ENCODE measurements around the gene CCDC74B. TPM values are rescaled to one million over a fixed set of nuclear protein-coding genes. Genes with fewer than 3 reads are reported as not detected.
"Not testable (repeated sequence)": the region's sequence is repeated elsewhere in the genome, so short reads cannot be mapped to it uniquely, and the experiment has no call there.

CCDC74B gene
- total and polyA plus RNA-seq, 4 experiments from 2014 or later = 0.12 to 0.30 TPM; not detected in 2

- H3K36me3 Mint-ChIP-seq = peaks cover 15 to 29% of the 10 kb centered on the region in 2 donors
- H3K36me3 ChIP-seq (ENCODE audit: insufficient read depth, low read length); DNase-seq; POLR2A ChIA-PET (ENCODE audit: partially characterized antibody); H3K4me3 ChIP-seq (ENCODE audit: low read length in 2 of 2); H3K4me3 Mint-ChIP-seq; H3K9me3 ChIP-seq (ENCODE audit: control insufficient read depth in 1 of 2, low read length in 2 of 2); H3K4me1 Mint-ChIP-seq; H3K9me3 Mint-ChIP-seq; H3K27ac ChIP-seq (ENCODE audit: low read depth, low read length); intact Hi-C loops (cut with micrococcal nuclease); H3K4me1 ChIP-seq (ENCODE audit: insufficient read depth, low read length); H3K27me3 Mint-ChIP-seq; H3K27ac Mint-ChIP-seq; H3K27me3 ChIP-seq (ENCODE audit: insufficient read depth, low read length): not testable (repeated sequence)
- CTCF ChIA-PET (ENCODE audit: partially characterized antibody) = interaction anchor here (1.0 kb wide), 1 partner anchor 179 kb away, joined by 3 read pairs; no protein-coding TSS in a partner anchor
Observed at GRCh38 chr2:130153721-130154422, 9.0 kb upstream of the CCDC74B start.

GRCh38 chr2:130152816-130153595 lies 8.1 kb upstream of the CCDC74B start:
- H3K27ac Mint-ChIP-seq = no peak overlapping the region
- POLR2A ChIA-PET (ENCODE audit: partially characterized antibody) = no interaction called here
- no peak overlapping the region for H3K27ac ChIP-seq (ENCODE audit: low read depth, low read length)

GRCh38 chr2:130152136-130152815 lies 7.4 kb upstream of the CCDC74B start:
- H3K27me3 ChIP-seq (ENCODE audit: insufficient read depth, low read length); H3K4me1 ChIP-seq (ENCODE audit: insufficient read depth, low read length); H3K4me3 ChIP-seq (ENCODE audit: low read length in 2 of 2); H3K27ac ChIP-seq (ENCODE audit: low read depth, low read length); H3K4me3 Mint-ChIP-seq; H3K9me3 Mint-ChIP-seq; H3K36me3 ChIP-seq (ENCODE audit: insufficient read depth, low read length); DNase-seq; intact Hi-C loops (cut with micrococcal nuclease); H3K27ac Mint-ChIP-seq; H3K9me3 ChIP-seq (ENCODE audit: control insufficient read depth in 1 of 2, low read length in 2 of 2); H3K4me1 Mint-ChIP-seq; POLR2A ChIA-PET (ENCODE audit: partially characterized antibody); H3K27me3 Mint-ChIP-seq: not testable (repeated sequence)
- H3K36me3 Mint-ChIP-seq = peaks cover 8 to 19% of the 10 kb centered on the region in 2 donors
- CTCF ChIA-PET (ENCODE audit: partially characterized antibody) = interaction anchor here (1.0 kb wide), 1 partner anchor 180 kb away, joined by 3 read pairs; no protein-coding TSS in a partner anchor

More at GRCh38 chr2:130152816-130153595, 8.1 kb upstream of the CCDC74B start:
- no peak overlapping the region for H3K4me3 Mint-ChIP-seq
- Histone ChIP-seq H3K4me1 (ENCODE audit: insufficient read depth, low read length) (no peaks in the 10 kb centered on the region), H3K36me3 (ENCODE audit: insufficient read depth, low read length) (no peaks in the 10 kb centered on the region), H3K4me3 (ENCODE audit: low read length in 2 of 2) (no peak overlapping the region), H3K9me3 (ENCODE audit: control insufficient read depth in 1 of 2, low read length in 2 of 2) (no peaks in the 10 kb centered on the region), H3K27me3 (ENCODE audit: insufficient read depth, low read length) (no peaks in the 10 kb centered on the region)
- intact Hi-C loops (cut with micrococcal nuclease) = no loop called here
- peaks cover 0 to under 1% (median 0%) of the 10 kb centered on the region in 4 donors for H3K4me1 Mint-ChIP-seq
- CTCF ChIA-PET (ENCODE audit: partially characterized antibody) = interaction anchor here (1.0 kb wide), 1 partner anchor 179 kb away, joined by 3 read pairs; no protein-coding TSS in a partner anchor
- DNase-seq = no peak
- H3K27me3 Mint-ChIP-seq = no peaks in the 10 kb centered on the region
- peaks cover 9 to 23% of the 10 kb centered on the region in 2 donors for H3K36me3 Mint-ChIP-seq
- no peaks in the 10 kb centered on the region for H3K9me3 Mint-ChIP-seq

GRCh38 chr2:130151145-130151512 lies 6.2 kb upstream of the CCDC74B start:
- H3K27me3 ChIP-seq (ENCODE audit: insufficient read depth, low read length); H3K9me3 ChIP-seq (ENCODE audit: control insufficient read depth in 1 of 2, low read length in 2 of 2); DNase-seq; H3K9me3 Mint-ChIP-seq; H3K4me3 Mint-ChIP-seq; H3K27ac ChIP-seq (ENCODE audit: low read depth, low read length); H3K36me3 ChIP-seq (ENCODE audit: insufficient read depth, low read length); H3K4me3 ChIP-seq (ENCODE audit: low read length in 2 of 2); CTCF ChIA-PET (ENCODE audit: partially characterized antibody); intact Hi-C loops (cut with micrococcal nuclease); H3K4me1 ChIP-seq (ENCODE audit: insufficient read depth, low read length); H3K4me1 Mint-ChIP-seq; POLR2A ChIA-PET (ENCODE audit: partially characterized antibody); H3K27me3 Mint-ChIP-seq: not testable (repeated sequence)
- Mint-ChIP-seq H3K27ac (peak overlapping the region in 1 of 7 donors; percentile 12), H3K36me3 (peaks cover 8 to 14% of the 10 kb centered on the region in 2 donors)

GRCh38 chr2:130150181-130151144 lies 5.6 kb upstream of the CCDC74B start:
- POLR2A ChIA-PET (ENCODE audit: partially characterized antibody) = no interaction called here
- H3K4me1 ChIP-seq (ENCODE audit: insufficient read depth, low read length) = no peaks in the 10 kb centered on the region
- H3K27ac ChIP-seq (ENCODE audit: low read depth, low read length) = no peak overlapping the region
- CTCF ChIA-PET (ENCODE audit: partially characterized antibody) = no interaction called here
- intact Hi-C loops (cut with micrococcal nuclease) = no loop called here
- peak overlapping the region in 1 of 7 donors; percentile 66 for H3K27ac Mint-ChIP-seq
- H3K9me3 ChIP-seq (ENCODE audit: control insufficient read depth in 1 of 2, low read length in 2 of 2) = no peaks in the 10 kb centered on the region
- H3K4me3 ChIP-seq (ENCODE audit: low read length in 2 of 2) = no peak overlapping the region
- DNase-seq = no peak
- no peaks in the 10 kb centered on the region for H3K36me3 ChIP-seq (ENCODE audit: insufficient read depth, low read length)
- H3K9me3 Mint-ChIP-seq = no peaks in the 10 kb centered on the region
- no peak overlapping the region for H3K4me3 Mint-ChIP-seq
- H3K4me1 Mint-ChIP-seq = no peaks in the 10 kb centered on the region
- H3K27me3 Mint-ChIP-seq = no peaks in the 10 kb centered on the region
- peaks cover 8 to 13% of the 10 kb centered on the region in 2 donors for H3K36me3 Mint-ChIP-seq
- no peaks in the 10 kb centered on the region for H3K27me3 ChIP-seq (ENCODE audit: insufficient read depth, low read length)

- H3K9me3 Mint-ChIP-seq; H3K4me3 ChIP-seq (ENCODE audit: low read length in 2 of 2); H3K4me1 ChIP-seq (ENCODE audit: insufficient read depth, low read length); POLR2A ChIA-PET (ENCODE audit: partially characterized antibody); H3K36me3 ChIP-seq (ENCODE audit: insufficient read depth, low read length); H3K27ac ChIP-seq (ENCODE audit: low read depth, low read length); H3K27me3 ChIP-seq (ENCODE audit: insufficient read depth, low read length); H3K4me1 Mint-ChIP-seq; H3K27ac Mint-ChIP-seq; H3K27me3 Mint-ChIP-seq; H3K9me3 ChIP-seq (ENCODE audit: control insufficient read depth in 1 of 2, low read length in 2 of 2); H3K36me3 Mint-ChIP-seq; DNase-seq; CTCF ChIA-PET (ENCODE audit: partially characterized antibody); H3K4me3 Mint-ChIP-seq: not testable (repeated sequence)
- intact Hi-C loops (cut with micrococcal nuclease) = loop anchor here (10.0 kb wide), 1 partner anchor 196 kb away; the partner anchor contains the start of gene IMP4
Observed at GRCh38 chr2:130148515-130148914, 3.6 kb upstream of the CCDC74B start.

Data from CD4-positive, alpha-beta memory T cell (primary cell).